ENCODE results near the gene CCDC178.
"Not testable (repeated sequence)": the region's sequence is repeated elsewhere in the genome, so short reads cannot be mapped to it uniquely, and the experiment has no call there.

The CCDC178 gene

DNA sequence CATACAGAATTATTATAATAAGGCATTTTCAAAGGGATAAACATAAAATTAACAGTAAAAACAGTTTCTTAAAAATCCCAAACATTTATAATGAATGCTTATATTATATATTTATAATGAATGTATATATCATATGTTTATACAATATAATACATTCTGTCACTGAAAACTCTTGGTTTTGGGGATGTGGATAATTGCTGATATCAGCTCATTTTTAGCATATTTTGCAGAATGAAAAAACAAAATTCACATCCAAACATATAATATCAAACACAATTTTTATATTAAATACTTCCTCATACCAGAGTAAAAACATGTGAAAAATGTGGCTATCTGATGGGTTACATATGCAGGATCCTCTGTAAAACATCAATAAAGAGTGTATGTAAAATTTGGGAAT, 465.0 kb downstream of the CCDC178 start:
- DNase-seq, result no peak

DNA sequence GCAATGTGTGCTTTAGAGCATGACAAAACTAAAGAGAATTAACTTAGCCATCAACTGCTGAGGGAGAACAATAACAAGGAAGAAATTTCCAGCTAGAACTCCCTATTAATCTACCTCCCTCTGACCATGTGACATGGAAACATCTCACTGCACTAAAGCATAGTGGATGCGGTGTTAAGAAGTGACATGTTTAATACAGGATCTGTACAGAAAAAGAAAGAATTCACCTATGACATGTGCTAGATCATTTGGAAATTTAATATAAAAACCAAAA, 465.4 kb downstream of the CCDC178 start:
- DNase-seq, result no peak

GRCh38 chr18:32974421-32975162, 465.9 kb downstream of the CCDC178 start:
- no peak for DNase-seq

DNA sequence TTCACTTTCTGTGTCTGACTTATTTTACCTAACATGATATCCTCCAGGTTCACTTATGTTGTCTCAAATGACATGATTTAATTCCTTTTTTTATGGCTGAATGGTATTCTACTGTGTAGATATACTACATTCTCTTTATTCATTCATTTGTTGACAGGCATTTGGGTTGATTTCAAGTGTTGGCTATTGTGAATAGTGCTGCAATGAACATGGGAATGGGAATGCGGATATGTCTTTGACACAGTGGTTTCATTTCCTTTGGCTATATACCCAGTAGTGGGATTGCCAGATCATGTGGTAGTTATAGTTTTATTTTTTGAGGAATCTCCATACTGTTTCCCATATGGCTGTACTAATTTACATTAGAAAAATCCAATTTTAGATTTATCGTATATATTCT, 472.3 kb downstream of the CCDC178 start:
- DNase-seq, result no peak

DNA sequence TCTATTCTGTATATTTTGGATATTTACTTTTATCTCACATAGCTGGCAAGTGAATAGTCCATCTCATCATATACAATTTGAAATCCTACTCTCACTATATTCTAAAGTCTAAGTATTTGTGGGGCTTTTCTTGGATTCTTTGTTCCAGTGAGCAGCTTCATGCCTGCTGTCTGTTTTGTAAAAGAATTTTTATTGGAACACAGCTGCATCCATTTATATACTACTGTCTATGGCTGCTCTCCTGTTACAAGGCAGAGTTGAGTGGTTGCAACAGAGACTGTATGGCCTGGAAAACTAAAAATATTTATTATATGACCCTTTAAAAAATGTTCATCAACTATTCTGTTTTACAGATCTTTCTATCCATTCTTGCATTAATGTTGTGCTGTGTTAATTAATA, 474.4 kb downstream of the CCDC178 start:
- no peak for DNase-seq

DNA sequence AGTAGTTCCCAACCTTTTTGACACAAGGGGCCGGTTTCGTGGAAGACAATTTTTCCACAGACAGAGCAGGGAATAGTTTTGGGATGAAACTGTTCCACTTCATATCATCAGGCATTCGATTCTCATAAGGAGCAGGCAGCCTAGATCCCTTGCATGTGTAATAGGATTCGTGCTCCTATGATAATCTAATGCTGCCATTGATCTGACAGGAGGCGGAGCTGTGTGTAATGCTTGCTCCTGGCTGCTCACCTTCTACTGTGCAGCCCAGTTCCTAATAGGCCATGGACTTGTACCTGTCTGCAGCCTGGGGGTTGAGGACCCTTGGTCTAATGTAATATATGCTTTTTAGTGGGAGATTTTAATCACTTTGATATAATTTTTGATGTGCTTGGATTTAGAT, 479.0 kb downstream of the CCDC178 start:
- DNase-seq, result no peak

DNA sequence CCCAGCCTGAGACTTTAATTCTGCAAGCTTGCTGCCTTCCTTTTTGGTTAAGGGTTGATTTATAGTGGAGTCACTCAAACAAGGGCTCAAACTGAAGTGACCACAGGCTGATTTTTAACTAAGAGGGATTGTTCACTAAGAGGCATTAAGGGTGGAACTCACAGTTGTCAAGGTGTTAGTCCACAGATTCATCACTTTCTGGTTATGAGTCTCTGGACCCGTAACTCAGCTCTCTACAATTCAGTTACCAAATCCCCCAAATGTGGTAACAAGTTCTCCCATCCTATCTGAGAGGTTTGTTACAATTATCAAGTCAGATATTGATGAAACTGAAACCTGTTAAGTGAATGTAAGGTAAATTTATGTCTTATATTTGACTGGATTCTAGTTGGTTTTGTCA, 481.8 kb downstream of the CCDC178 start:
- DNase-seq, result no peak

DNA sequence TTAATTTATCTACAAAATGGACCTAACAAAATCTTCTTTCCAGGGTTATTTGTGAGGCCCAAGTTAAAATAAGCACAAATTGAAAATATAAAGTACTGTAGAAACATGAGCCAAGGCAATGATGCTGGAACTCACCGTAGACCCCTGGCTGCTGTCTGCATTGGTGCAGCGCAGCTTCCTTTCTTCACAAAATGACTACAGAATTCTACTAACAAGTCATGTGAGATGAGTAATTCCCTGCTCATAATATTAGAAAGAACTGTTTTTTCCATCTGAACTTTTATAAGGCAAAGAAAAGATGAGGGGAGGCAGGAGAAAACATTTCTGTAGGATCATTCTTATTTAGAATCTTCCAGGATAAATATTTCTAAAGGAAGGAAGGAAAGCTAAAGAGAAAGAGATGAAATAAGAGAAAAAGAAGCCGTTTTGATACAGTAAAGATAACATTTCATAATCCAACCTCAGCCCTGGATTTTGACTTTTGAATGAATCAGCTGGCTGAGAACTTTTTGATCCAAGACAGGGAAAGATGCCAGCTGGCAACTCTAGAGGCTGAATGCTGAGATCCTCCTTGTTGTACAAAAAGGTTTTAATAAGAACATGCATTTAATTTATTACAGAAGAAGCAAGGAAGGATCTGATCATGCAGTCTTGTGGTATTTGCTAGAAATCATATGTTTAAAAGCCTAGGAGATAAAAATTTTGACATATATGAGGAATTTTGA, 483.8 kb downstream of the CCDC178 start:
- no peak for DNase-seq

DNA sequence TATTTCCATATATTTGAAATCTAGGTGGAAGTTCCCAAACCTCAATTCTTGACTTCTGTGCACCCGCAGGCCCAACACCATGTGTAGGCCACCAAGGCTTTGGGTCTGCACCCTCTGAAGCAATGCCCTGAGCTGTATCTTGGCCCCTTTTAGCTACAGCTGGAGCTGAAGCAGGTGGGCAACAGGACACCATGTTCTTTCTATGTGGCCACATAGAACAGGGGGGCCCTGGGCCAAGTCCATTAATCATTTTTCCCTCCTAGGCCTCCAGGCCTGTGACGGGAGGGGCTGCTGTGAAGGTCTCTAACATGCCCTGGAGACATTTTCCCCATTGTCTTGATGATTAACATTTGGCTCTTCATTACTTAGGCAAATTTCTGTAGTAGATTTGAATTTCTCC, 488.2 kb downstream of the CCDC178 start:
- DNase-seq, result not testable (repeated sequence)

GRCh38 chr18:32937597-32937996, 502.9 kb downstream of the CCDC178 start:
- DNase-seq, result no peak

- DNase-seq, result no peak
Observed at GRCh38 chr18:32937066-32937465, 503.5 kb downstream of the CCDC178 start.

DNA sequence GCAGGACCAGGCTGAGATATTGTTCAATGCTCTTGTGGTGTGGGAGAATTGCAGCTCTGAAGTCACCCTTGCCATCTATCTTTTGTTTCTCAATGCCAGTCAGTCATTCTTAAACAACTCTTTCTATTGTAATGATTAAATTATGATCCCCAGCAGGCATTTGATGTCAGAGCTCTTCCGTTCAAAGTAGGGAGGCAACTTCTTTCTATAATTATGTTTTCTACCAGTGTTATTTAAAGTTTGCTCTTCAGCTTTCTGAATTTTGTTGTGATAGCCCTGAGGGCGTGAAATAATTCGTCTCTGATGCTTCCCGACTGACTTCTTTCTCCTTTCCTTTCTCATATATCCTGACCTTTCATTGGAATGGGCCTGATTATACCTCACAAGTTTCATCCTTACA, 506.3 kb downstream of the CCDC178 start:
- DNase-seq, result no peak

DNA sequence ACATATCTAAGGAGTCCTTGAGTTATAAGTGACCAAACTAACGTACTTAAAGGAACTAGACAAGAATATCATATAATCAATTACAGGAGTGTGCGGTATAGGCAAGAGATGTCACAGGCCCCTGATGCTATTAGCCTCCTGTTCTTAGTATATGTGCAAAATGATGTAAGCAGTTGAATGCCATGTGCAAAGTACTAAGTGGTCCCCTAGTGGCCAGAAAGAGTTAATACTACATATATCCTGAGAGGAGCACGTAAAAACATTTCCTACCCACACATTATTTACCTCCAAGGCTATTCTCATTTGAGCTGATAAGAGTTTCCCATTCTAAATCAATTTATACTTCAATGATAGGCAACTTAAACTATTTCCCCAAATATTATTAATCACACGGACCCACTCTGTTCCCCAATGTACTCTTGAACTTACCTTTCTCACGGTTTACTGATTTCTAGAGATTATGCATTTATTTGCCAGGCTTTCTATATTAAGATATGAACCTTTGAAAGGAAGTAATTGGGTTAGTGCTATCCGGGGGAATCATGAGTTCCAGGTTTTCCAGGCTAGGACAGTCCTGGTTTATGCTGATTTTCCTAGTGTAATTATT, 509.7 kb downstream of the CCDC178 start:
- DNase-seq, result no peak

GRCh38 chr18:32929213-32929612, 511.3 kb downstream of the CCDC178 start:
- DNase-seq, result no peak

- no peak for DNase-seq
Observed at GRCh38 chr18:32922951-32923430, 517.5 kb downstream of the CCDC178 start.

DNA sequence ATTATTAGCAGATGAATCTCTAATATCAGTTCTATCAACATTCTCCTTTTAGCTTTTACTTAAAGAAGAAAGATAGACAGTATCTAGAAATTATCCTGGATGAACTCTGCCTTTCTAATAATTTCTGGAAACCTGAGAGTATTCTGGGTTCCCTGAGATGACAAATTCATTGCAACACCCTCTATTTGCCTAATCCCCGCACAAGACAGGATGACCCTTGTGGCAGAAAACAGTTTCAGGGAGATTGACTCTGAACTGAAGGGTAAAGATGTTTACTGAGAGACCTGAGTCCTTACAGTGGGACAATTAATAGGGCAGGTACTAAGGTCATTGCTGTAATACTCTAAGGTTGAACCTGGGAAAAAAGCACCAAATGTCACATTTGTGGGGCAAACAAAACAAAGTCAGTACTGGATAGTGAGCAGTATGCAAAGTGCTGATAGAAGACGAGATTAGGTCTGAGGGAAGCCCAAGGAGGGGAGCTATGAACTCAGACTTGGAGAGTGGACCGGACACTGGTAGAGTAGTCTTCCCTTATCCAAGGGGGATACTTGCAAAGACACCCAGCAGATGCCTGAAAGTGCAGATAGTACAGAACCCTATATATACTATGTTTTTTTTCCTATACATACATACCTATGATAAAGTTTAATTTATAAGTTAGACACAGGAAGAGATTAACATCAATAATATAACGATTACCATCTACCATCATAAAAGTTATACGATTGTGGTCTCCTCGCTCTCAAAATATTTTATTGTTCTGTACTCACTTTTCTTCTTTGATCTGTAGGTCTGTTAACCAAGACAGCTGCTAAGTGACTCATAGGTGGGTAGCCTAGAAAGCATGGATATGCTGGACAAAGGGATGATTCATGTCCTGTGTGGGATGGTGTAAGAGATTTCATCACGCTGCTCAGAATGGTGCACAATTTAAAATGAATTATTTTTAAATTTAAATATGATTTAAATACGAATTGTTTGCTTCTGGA, 519.4 kb downstream of the CCDC178 start:
- peak; percentile 17 for DNase-seq

- DNase-seq, result no peak
Observed at GRCh38 chr18:32919799-32920198, 520.7 kb downstream of the CCDC178 start.

DNA sequence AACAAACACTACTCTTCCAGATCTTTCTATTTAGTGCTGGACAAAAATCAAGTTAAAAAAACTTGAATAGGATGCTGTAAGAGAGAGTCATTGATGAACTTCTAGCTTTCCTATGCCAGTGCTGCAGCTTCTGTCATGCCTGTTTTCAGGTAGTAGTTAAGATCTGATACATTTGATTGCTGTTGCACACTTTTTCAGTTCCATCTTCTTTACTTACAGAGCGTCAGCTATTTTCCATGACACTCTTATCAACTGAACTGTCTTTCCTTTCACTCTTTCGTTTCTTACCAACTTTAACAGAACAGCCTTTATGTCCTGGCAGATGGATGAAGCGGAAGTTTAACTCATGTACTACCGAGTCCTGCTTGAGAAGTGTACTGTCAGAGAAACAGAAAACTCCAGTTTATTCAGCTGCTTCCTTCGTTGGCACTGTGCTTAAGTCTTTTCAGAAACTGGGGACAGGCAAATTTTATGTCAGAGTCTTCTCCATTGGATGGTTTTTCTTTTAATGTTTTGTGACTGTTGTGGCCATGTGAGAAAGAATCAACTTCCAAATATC, 521.8 kb downstream of the CCDC178 start:
- no peak for DNase-seq

DNA sequence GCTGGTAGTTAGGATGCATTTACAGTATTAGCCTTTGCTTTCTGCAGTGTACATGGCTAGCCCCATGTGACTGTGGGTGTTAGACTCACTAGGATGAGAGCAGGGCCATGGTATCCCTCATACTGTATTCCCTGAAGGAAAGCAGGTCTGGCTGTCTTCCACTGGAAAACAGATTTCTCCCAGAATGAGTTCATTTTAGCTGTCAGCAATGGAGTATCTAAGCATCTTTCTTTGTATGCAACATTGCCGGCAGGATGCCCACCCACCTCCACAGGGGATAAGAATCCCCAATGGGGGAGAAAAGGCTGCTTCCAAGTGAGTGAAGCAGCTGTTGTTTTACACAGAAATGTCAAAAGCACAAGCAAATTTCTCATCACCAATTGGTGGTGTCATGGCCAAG, 525.0 kb downstream of the CCDC178 start:
- no peak for DNase-seq

DNA sequence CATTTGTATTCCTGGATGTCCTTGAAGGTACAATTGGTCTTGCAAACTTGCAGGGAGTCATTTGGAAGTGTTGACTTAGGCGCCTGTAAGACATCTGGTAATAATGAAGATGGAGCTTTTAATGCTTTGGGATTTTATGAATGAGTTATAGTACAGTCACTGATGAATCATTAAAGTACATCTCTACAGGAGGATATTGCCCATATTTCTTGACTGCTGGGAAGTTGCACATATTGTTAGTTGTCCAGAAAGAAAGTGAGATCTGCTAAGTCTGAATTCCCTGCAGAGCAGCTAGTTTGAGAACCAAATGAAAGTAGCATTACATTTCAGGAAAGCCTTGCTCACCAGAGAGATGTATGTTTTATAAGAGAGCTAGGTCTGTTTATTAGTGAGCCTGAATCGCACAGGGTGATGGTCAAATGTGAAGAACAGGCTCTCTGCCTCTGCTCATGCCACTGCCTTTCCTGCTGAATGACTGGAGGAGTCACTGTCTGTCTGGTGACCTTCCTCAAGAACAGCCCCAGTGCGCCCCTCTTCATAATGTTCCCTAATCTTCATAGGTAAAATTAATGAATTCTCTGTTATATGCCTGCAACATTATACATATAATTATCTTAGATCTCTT, 528.7 kb downstream of the CCDC178 start:
- no peak for DNase-seq

DNA sequence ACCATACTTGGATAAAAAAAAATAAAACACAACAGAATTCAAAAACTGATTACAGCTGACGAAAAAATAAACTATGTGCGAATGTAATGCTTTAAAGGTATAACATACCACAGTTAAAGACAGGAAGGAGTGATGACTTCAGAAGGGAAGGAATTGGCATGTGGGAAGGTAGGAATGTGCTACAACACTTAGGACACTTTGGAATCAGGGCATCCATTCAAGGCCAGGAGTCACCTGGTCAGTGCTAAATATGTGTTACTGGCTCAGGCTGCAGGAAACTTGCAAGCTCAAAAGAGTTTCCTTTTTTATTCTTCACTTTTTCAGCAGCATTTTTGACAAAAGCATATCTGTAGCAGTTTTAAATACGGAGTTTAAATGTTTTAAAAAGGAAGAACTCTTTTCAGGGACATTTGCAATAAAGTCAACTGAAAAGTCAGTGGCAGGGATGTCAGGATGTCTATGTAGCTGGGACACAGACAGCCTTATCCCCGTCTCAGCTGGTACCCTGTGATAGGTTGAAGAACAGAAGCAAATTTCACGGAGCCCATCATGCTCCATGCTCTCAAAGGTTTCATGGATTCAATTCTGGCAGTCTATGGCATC, 529.7 kb downstream of the CCDC178 start:
- DNase-seq, result no peak

Measured in SIG-M5 (cell line).